Uterus (tissue), 2 donors: ENCODE measurements around the gene NFATC1.

ENCODE experiments used
- POLR2A ChIP-seq, 2 donors: fragments of 450-650 bp; IDR thresholded peaks; one replicate each; pipeline ENCODE4 v1.6.1; 2016; ENCODE audit warnings: antibody characterized with exemption in 2 of 2, mild to moderate bottlenecking in 1 of 2, moderate library complexity in 1 of 2
- TF ChIP-seq, protein P1 (sequence below), 4 experiments: fragments of 200-600 bp in 2 of 4; fragments of 450-650 bp in 2 of 4; sonication (generic) in 2 of 4; IDR thresholded peaks; one replicate each; pipeline ENCODE4 v1.5.1; 2016 to 2019; ENCODE audit warnings: antibody characterized with exemption in 4 of 4, mild to moderate bottlenecking in 2 of 4, moderate library complexity in 1 of 4

DNA sequence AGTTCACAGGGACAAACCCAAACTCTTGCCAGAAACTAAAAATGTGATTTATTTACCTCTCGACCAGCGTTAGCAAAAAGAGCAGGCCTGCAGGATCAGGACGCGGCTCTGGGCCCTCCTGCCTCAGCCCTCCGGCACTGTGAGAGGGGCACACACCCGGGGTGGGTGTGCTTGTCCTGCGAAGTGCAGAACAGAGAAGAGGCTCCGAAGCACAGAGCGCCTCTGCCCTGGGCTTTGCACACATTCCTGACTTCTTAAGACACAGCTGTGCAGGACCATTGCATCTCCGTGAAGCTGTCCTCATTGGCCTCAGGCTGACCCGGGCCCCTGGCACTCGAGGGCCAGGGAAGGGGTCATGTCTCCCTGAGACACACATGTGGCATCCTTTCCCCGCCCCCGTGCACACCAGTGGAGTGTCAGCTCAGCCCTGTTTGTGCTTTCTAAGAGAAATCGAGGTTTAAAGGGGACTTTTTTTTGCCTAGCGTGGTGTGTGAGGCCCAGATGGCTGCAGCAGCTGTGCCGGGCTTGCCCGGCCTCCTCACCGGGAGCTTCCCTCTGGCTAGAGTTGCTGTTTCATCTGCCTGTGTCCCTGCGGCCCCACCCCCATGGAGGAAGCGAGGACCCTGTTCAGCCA lies 9.9 kb upstream of the NFATC1 start:
- TF ChIP-seq, protein P1, sequence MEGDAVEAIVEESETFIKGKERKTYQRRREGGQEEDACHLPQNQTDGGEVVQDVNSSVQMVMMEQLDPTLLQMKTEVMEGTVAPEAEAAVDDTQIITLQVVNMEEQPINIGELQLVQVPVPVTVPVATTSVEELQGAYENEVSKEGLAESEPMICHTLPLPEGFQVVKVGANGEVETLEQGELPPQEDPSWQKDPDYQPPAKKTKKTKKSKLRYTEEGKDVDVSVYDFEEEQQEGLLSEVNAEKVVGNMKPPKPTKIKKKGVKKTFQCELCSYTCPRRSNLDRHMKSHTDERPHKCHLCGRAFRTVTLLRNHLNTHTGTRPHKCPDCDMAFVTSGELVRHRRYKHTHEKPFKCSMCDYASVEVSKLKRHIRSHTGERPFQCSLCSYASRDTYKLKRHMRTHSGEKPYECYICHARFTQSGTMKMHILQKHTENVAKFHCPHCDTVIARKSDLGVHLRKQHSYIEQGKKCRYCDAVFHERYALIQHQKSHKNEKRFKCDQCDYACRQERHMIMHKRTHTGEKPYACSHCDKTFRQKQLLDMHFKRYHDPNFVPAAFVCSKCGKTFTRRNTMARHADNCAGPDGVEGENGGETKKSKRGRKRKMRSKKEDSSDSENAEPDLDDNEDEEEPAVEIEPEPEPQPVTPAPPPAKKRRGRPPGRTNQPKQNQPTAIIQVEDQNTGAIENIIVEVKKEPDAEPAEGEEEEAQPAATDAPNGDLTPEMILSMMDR (IDR thresholded peaks at IDR 0.05), result no peak
- no peak for TF ChIP-seq POLR2A (IDR thresholded peaks at IDR 0.05)
